H9 (cell line): Measurements from ENCODE around the gene DHCR24. TPM values are rescaled to one million over a fixed set of nuclear protein-coding genes. Genes with fewer than 3 reads are reported as not detected.
A peak's percentile ranks its signal among the peaks of the same experiment; 100 is the strongest.

Source experiments
- DNase-seq: peaks from one replicate; pipeline ENCODE4 v3.0.0-alpha.2; 2017
- H2AFZ ChIP-seq: one replicate; pipeline ENCODE4 v1.6.1; 2013; ENCODE audit warnings: mild to moderate bottlenecking, low read length, control low read depth, moderate library complexity
- H2AK5ac ChIP-seq: 2 replicates; pipeline ENCODE4 v1.6.1; 2013; ENCODE audit warnings: low read length, control low read depth, mixed read lengths; ENCODE audit not compliant: insufficient read length
- H2BK120ac ChIP-seq: one replicate; pipeline ENCODE4 v1.6.1; 2013; ENCODE audit warnings: low read depth, mild to moderate bottlenecking, low read length, control low read depth, inconsistent platforms; ENCODE audit not compliant: poor library complexity, severe bottlenecking
- H2BK12ac ChIP-seq: 2 replicates; pipeline ENCODE4 v1.6.1; 2013; ENCODE audit warnings: low read length, control low read depth, mixed read lengths, low read depth; ENCODE audit not compliant: insufficient read length
- H2BK15ac ChIP-seq: 2 replicates; pipeline ENCODE4 v1.6.1; 2013; ENCODE audit warnings: low read depth, low read length, control low read depth
- H2BK20ac ChIP-seq: one replicate; pipeline ENCODE4 v1.6.1; 2013; ENCODE audit warnings: low read depth, mild to moderate bottlenecking, low read length, control low read depth, inconsistent platforms; ENCODE audit not compliant: poor library complexity, severe bottlenecking
- H2BK5ac ChIP-seq: 2 replicates; pipeline ENCODE4 v1.6.1; 2013; ENCODE audit warnings: low read length, control low read depth, mixed read lengths; ENCODE audit not compliant: insufficient read length
- H3K14ac ChIP-seq: 2 replicates; pipeline ENCODE4 v1.6.1; 2013; ENCODE audit warnings: low read length, control low read depth; ENCODE audit not compliant: insufficient read depth
- H3K18ac ChIP-seq: 2 replicates; pipeline ENCODE4 v1.6.1; 2013; ENCODE audit warnings: low read depth, mild to moderate bottlenecking, mixed read lengths, low read length, control low read depth; ENCODE audit not compliant: insufficient read length
- H3K23ac ChIP-seq: 2 replicates; pipeline ENCODE4 v1.6.1; 2013; ENCODE audit warnings: low read length, control low read depth, mixed read lengths, low read depth; ENCODE audit not compliant: insufficient read length
- H3K23me2 ChIP-seq: 2 replicates; pipeline ENCODE4 v1.6.1; 2013; ENCODE audit warnings: low read depth, mild to moderate bottlenecking, mixed read lengths, low read length, control low read depth; ENCODE audit not compliant: insufficient read length, poor library complexity, severe bottlenecking
- H3K27ac ChIP-seq: 2 replicates; pipeline ENCODE4 v1.5.1; 2013; ENCODE audit warnings: low read length, control low read depth, mixed read lengths, low read depth; ENCODE audit not compliant: insufficient read length
- H3K27me3 ChIP-seq: 2 replicates; pipeline ENCODE4 v1.6.1; 2013; ENCODE audit warnings: low read length, control low read depth, inconsistent platforms; ENCODE audit not compliant: insufficient read depth
- H3K4ac ChIP-seq: 2 replicates; pipeline ENCODE4 v1.6.1; 2013; ENCODE audit warnings: low read depth, mild to moderate bottlenecking, control low read depth, inconsistent platforms, low read length, moderate library complexity
- H3K4me1 ChIP-seq: 2 replicates; pipeline ENCODE4 v1.6.1; 2013; ENCODE audit warnings: low read length, control low read depth, inconsistent platforms; ENCODE audit not compliant: insufficient read depth
- H3K4me2 ChIP-seq: 2 replicates; pipeline ENCODE4 v1.6.1; 2013; ENCODE audit warnings: low read length, control low read depth, mixed read lengths; ENCODE audit not compliant: insufficient read length, insufficient read depth
- H3K56ac ChIP-seq: 2 replicates; pipeline ENCODE4 v1.6.1; 2013; ENCODE audit warnings: low read depth, mild to moderate bottlenecking, mixed read lengths, low read length, control low read depth; ENCODE audit not compliant: insufficient read length
- H3K79me1 ChIP-seq: 2 replicates; pipeline ENCODE4 v1.6.1; 2013; ENCODE audit warnings: low read depth, mild to moderate bottlenecking, moderate library complexity, low read length, control low read depth, inconsistent platforms; ENCODE audit not compliant: insufficient read depth, poor library complexity, severe bottlenecking
- H3K79me2 ChIP-seq: 2 replicates; pipeline ENCODE4 v1.6.1; 2013; ENCODE audit warnings: low read length, control low read depth, inconsistent platforms; ENCODE audit not compliant: insufficient read depth
- H3K9ac ChIP-seq: 2 replicates; pipeline ENCODE4 v1.6.1; 2013; ENCODE audit warnings: low read length, control low read depth, mixed read lengths; ENCODE audit not compliant: insufficient read length; ENCODE audit errors: extremely low read depth
- H3K9me3 ChIP-seq: one replicate; pipeline ENCODE4 v1.6.1; 2013; ENCODE audit warnings: low read depth, low read length, inconsistent platforms; ENCODE audit not compliant: control insufficient read depth
- H3T11ph ChIP-seq: one replicate; pipeline ENCODE4 v1.6.1; 2013; ENCODE audit warnings: mild to moderate bottlenecking, low read length, control low read depth, inconsistent platforms
- H4K20me1 ChIP-seq: one replicate; pipeline ENCODE4 v1.6.1; 2013; ENCODE audit not compliant: control insufficient read depth, insufficient read length, insufficient read depth
- H4K5ac ChIP-seq: 2 replicates; pipeline ENCODE4 v1.6.1; 2013; ENCODE audit warnings: low read depth, mild to moderate bottlenecking, mixed read lengths, low read length, control low read depth; ENCODE audit not compliant: insufficient read length
- H4K8ac ChIP-seq: replicated peaks from 2 replicates; pipeline ENCODE4 v1.6.1; 2013; ENCODE audit warnings: low read length, control low read depth, mixed read lengths, low read depth; ENCODE audit not compliant: insufficient read length
- H4K91ac ChIP-seq: 2 replicates; pipeline ENCODE4 v1.6.1; 2013; ENCODE audit warnings: low read depth, mild to moderate bottlenecking, moderate library complexity, mixed read lengths, low read length, control low read depth; ENCODE audit not compliant: insufficient read length
- H3K27ac Mint-ChIP-seq, 3 experiments: 2 replicates in 2 of 3; 3 replicates in 1 of 3; pipeline ENCODE4 v1.8.0; 2020 to 2021; ENCODE audit warnings: mixed read lengths in 3 of 3, mild to moderate bottlenecking in 1 of 3, moderate library complexity in 1 of 3
- H3K27me3 Mint-ChIP-seq: 2 replicates; pipeline ENCODE4 v1.8.0; 2021; ENCODE audit warnings: low read depth, mild to moderate bottlenecking, moderate library complexity, mixed read lengths
- H3K36me3 Mint-ChIP-seq, 3 experiments: 2 replicates in 2 of 3; 3 replicates in 1 of 3; pipeline ENCODE4 v1.8.0; 2020 to 2021; ENCODE audit warnings: low read depth in 3 of 3, mixed read lengths in 3 of 3; ENCODE audit not compliant: insufficient read depth in 1 of 3
- H3K4me1 Mint-ChIP-seq, 2 experiments: 2 replicates each; pipeline ENCODE4 v1.8.0; 2020; ENCODE audit warnings: mixed read lengths in 2 of 2
- H3K4me3 Mint-ChIP-seq, 2 experiments: 2 replicates in 1 of 2; 3 replicates in 1 of 2; pipeline ENCODE4 v1.8.0; 2020 to 2021; ENCODE audit warnings: mild to moderate bottlenecking in 2 of 2, mixed read lengths in 2 of 2, moderate library complexity in 1 of 2
- H3K9me3 Mint-ChIP-seq, 2 experiments: 2 replicates in 1 of 2; 3 replicates in 1 of 2; pipeline ENCODE4 v1.8.0; 2020; ENCODE audit warnings: mild to moderate bottlenecking in 2 of 2, mixed read lengths in 2 of 2, moderate library complexity in 1 of 2
- WGBS: extraction: QIAGEN DNeasy Blood & Tissue Kit; methylation state at CpG from one replicate; pipeline ENCODE4 v1.1.7; 2013; ENCODE audit warnings: missing lambda C conversion rate, low lambda C conversion rate, mixed read lengths; ENCODE audit not compliant: insufficient read length; ENCODE audit errors: extremely low coverage; 5-methylcytosine and 5-hydroxymethylcytosine counted together
- long read RNA-seq: library from polyadenylated mRNA; unstranded; transcript quantifications from one replicate; pipeline ENCODE4 v2.0.0, GENCODE V29; 2020
- total RNA-seq: library from RNA; stranded (reverse); gene quantifications from 2 replicates; pipeline ENCODE4 v1.2.1, GENCODE V29; 2021
- TF ChIP-seq, protein P1 (sequence below): fragments of 200-600 bp; sonication (generic); conservative IDR thresholded peaks from 3 replicates; pipeline ENCODE4 v1.8.0; 2021; ENCODE audit warnings: antibody characterized with exemption, mild to moderate bottlenecking

Gene DHCR24, protein sequence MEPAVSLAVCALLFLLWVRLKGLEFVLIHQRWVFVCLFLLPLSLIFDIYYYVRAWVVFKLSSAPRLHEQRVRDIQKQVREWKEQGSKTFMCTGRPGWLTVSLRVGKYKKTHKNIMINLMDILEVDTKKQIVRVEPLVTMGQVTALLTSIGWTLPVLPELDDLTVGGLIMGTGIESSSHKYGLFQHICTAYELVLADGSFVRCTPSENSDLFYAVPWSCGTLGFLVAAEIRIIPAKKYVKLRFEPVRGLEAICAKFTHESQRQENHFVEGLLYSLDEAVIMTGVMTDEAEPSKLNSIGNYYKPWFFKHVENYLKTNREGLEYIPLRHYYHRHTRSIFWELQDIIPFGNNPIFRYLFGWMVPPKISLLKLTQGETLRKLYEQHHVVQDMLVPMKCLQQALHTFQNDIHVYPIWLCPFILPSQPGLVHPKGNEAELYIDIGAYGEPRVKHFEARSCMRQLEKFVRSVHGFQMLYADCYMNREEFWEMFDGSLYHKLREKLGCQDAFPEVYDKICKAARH
- total RNA-seq: 318 and 340 TPM in 2 replicates
- long read RNA-seq, full-length matches to known transcripts: 481 of 622 reads
- long read RNA-seq, partial matches to known transcripts: 32 of 622 reads
- long read RNA-seq, other reads (novel, unspliced or antisense): 109 of 622 reads

DNA sequence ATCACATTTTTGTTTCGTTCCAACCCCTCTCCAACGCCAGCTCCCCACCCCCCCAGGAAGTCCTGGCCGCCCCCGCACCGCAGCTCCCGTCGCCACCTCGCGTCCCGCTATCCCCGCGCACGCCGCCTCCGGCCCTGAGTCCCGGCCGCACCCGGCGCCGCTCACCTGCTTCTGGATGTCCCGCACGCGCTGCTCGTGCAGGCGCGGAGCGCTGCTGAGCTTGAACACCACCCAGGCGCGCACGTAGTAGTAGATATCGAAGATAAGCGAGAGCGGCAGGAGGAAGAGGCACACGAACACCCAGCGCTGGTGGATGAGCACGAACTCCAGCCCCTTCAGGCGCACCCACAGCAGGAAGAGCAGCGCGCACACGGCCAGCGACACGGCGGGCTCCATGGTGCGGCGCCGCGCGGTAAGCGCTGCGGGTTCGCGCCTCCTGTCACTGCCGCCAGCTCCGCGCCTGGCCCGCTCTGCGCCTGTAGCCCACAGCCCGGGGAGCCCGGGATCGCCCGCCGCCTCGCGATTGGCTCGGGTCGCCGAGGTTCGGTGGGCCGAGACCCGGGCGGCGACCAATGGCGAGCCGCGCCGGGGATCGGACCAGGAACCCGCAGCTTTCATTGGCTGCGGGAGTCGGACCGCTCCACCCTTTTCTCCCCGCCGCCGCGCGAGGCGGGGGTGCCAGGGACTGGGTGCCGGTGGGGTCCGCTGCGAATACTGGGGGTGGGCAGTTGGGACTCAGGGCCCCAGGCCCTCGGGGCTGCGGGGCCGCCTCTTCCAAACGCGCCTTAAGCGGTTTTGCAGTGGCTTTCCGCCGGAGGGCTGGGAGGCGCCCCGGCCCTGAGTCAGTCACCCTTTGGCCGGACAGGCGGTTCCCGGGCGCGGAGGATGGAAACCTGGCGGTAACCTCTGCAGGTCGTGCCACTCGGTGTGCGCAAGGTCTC, at the start of gene DHCR24:
TSS of gene DHCR24 (minus strand) at position 472 of the 941 bp plus-strand sequence. CDS start at position 396, 76 bp downstream.
- no peak within 1 kb of the TSS for H2BK5ac ChIP-seq
- H2BK12ac ChIP-seq: no peak within 1 kb of the TSS
- H3K9me3 ChIP-seq: no peaks in the 10 kb centered on the region
- no peak within 1 kb of the TSS for H2BK15ac ChIP-seq
- H3K56ac ChIP-seq: no peak within 1 kb of the TSS
- peak within 1 kb of the TSS; percentile 51 for H3K14ac ChIP-seq
- peak within 1 kb of the TSS; percentile 92 for H3K4me2 ChIP-seq
- no peak within 1 kb of the TSS for H4K8ac ChIP-seq
- no peak within 1 kb of the TSS for H2AK5ac ChIP-seq
- Mint-ChIP-seq H3K27ac (peak within 1 kb of the TSS; percentile 96 to 98 (median 97)), H3K27me3 (no peaks in the 10 kb centered on the region), H3K36me3 (peaks cover 33 to 44% (median 40%) of the 10 kb centered on the region in 3 experiments), H3K4me1 (peaks cover 43% of the 10 kb centered on the region in 2 experiments), H3K9me3 (no peaks in the 10 kb centered on the region), H3K4me3 (peak within 1 kb of the TSS; percentile 92 to 94)
- peak within 1 kb of the TSS; percentile 71 for H3K18ac ChIP-seq
- H4K5ac ChIP-seq: no peak within 1 kb of the TSS
- no peak within 1 kb of the TSS for H4K91ac ChIP-seq
- no peak within 1 kb of the TSS for H3K4ac ChIP-seq
- H4K20me1 ChIP-seq: no peaks in the 10 kb centered on the region
- peaks cover 15% of the 10 kb centered on the region for H3K23me2 ChIP-seq
- H3K4me1 ChIP-seq: peaks cover 16% of the 10 kb centered on the region
- peak within 1 kb of the TSS; percentile 69 for H3K9ac ChIP-seq
- H2BK20ac ChIP-seq: no peak within 1 kb of the TSS
- peaks cover 8% of the 10 kb centered on the region for H3K79me1 ChIP-seq
- no peak within 1 kb of the TSS for H3K23ac ChIP-seq
- no peaks in the 10 kb centered on the region for H3K27me3 ChIP-seq
- TF ChIP-seq, protein P1, sequence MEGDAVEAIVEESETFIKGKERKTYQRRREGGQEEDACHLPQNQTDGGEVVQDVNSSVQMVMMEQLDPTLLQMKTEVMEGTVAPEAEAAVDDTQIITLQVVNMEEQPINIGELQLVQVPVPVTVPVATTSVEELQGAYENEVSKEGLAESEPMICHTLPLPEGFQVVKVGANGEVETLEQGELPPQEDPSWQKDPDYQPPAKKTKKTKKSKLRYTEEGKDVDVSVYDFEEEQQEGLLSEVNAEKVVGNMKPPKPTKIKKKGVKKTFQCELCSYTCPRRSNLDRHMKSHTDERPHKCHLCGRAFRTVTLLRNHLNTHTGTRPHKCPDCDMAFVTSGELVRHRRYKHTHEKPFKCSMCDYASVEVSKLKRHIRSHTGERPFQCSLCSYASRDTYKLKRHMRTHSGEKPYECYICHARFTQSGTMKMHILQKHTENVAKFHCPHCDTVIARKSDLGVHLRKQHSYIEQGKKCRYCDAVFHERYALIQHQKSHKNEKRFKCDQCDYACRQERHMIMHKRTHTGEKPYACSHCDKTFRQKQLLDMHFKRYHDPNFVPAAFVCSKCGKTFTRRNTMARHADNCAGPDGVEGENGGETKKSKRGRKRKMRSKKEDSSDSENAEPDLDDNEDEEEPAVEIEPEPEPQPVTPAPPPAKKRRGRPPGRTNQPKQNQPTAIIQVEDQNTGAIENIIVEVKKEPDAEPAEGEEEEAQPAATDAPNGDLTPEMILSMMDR: no peak
- peak within 1 kb of the TSS; percentile 55 for H3K27ac ChIP-seq
- WGBS: no CpG with 5 or more reads among the region's 109 CpGs
- DNase-seq: peak; percentile 91
- no peak within 1 kb of the TSS for H2AFZ ChIP-seq
- H3T11ph ChIP-seq: no peak within 1 kb of the TSS
- peaks cover 46% of the 10 kb centered on the region for H3K79me2 ChIP-seq
- H2BK120ac ChIP-seq: no peak within 1 kb of the TSS
